ENCODE results near the gene MIA3. TPM values are rescaled to one million over a fixed set of nuclear protein-coding genes. Genes with fewer than 3 reads are reported as not detected.

The MIA3 gene
- total and polyA plus RNA-seq, 9 donors, result 41.8 to 60.8 (median 51.1) TPM

DNA sequence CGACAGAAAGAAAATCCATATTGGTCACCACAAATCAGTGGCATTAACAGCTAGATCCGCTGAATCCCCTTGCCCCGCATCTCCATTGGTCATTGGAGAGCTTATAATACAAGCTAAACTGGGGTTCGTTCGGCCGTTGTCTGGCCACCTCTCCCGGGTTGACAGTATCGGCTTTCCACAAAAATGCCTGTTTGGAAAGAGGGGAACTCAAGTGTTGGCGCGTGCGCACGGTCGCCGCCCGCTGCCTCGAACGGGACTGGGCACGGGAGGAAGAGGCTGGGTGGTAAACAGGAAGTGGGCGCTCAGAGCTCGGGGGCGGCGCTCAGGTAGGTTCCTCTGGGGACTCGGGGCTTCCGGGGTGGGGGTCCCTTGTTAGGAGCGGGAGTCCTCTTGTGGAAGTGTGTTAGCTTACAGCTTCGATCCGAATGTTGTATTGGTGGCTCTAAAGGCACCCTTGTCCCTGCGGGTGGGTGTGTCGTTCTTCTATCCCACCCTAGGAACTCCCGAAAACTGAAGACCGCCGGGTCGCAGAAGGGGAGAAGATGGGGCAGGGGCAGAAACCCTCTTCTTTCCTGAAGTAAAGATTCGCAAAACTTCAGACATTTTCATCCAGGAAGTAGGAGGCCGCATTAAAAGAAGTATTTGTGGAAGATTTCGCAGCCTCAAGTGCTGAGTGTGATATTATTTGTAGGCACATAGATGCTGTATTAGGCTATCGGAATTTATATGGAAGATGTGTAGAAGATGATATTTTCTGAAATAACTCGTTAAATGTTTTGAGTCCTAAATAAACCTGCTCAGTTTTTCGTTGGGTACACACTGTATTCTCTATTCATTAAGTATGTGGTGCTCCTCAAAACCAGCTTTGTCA, 95.4 kb downstream of the MIA3 start:
- peak overlapping the region; percentile 90 for H3K4me3 ChIP-seq (ENCODE audit: low read length)
- H3K4me1 ChIP-seq (ENCODE audit: control insufficient read depth, insufficient read depth, low read length), result peaks cover 6% of the 10 kb centered on the region
- H3K36me3 ChIP-seq (ENCODE audit: control insufficient read depth, insufficient read depth, low read length), result peaks cover 4% of the 10 kb centered on the region
- peak; percentile 99 for DNase-seq
- peak overlapping the region; percentile 100 for H3K27ac ChIP-seq (ENCODE audit: low read length)
- H3K9me3 ChIP-seq (replicated peaks; ENCODE audit: control insufficient read depth, low read depth, low read length), result no peaks in the 10 kb centered on the region
- H3K27me3 ChIP-seq (ENCODE audit: control insufficient read depth, insufficient read depth, low read length), result no peaks in the 10 kb centered on the region
- WGBS (ENCODE audit: insufficient coverage), result under 1% methylated on average over 22 of the region's 39 CpGs

DNA sequence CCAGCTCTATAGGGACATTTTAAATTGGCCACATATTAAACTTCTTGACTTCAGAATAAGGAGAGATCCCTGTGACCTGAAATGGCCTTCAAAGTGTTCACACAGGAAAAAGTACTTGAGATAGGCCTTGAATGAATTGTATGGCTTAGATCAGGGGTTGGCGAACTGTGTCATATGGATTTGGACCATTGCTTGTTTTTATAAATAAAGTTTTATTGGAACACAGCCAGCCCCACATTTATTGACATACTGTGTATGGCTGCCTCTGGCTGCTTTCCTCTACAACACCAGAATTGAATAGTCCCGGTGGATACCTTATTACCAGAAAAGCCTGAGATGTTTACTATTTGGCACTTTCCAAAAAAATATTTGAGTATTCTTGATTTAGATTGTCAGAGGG, 98.5 kb downstream of the MIA3 start:
- no peaks in the 10 kb centered on the region for H3K27me3 ChIP-seq (ENCODE audit: control insufficient read depth, insufficient read depth, low read length)
- peaks cover 4% of the 10 kb centered on the region for H3K36me3 ChIP-seq (ENCODE audit: control insufficient read depth, insufficient read depth, low read length)
- H3K9me3 ChIP-seq (replicated peaks; ENCODE audit: control insufficient read depth, low read depth, low read length), result no peaks in the 10 kb centered on the region
- WGBS (ENCODE audit: insufficient coverage), result no CpG with 5 or more reads among the region's 2 CpGs
- no peak overlapping the region for H3K4me3 ChIP-seq (ENCODE audit: low read length)
- peaks cover 2% of the 10 kb centered on the region for H3K4me1 ChIP-seq (ENCODE audit: control insufficient read depth, insufficient read depth, low read length)
- no peak overlapping the region for H3K27ac ChIP-seq (ENCODE audit: low read length)
- DNase-seq, result no peak

Other genes starting within 250 kb of the MIA3 start
- 0.31 TPM for gene HHIPL2, start 70.0 kb upstream of the MIA3 start, total RNA-seq
- under 1 TPM; 0.08 to 0.56 (median 0.26) TPM for gene HHIPL2, start 70.0 kb upstream of the MIA3 start, polyA plus RNA-seq (ENCODE audit: insufficient read depth in 1 of 8, insufficient read length in 8 of 8, low replicate concordance in 1 of 8)
- 10.3 TPM for gene TAF1A, start 28.2 kb upstream of the MIA3 start, total RNA-seq
- gene TAF1A, start 28.2 kb upstream of the MIA3 start, polyA plus RNA-seq (ENCODE audit: insufficient read depth in 1 of 8, insufficient read length in 8 of 8, low replicate concordance in 1 of 8), result 10 to 100 TPM in 3 of 8 donors, 1 to 10 TPM in 5; 7.6 to 10.9 (median 9.2) TPM
- gene AIDA, start 94.4 kb downstream of the MIA3 start, total RNA-seq, result 29.7 TPM
- gene AIDA, start 94.4 kb downstream of the MIA3 start, polyA plus RNA-seq (ENCODE audit: insufficient read depth in 1 of 8, insufficient read length in 8 of 8, low replicate concordance in 1 of 8), result 10 to 100 TPM; 40.9 to 81.0 (median 54.1) TPM
- 32.3 TPM for gene BROX, start 94.5 kb downstream of the MIA3 start, total RNA-seq
- gene BROX, start 94.5 kb downstream of the MIA3 start, polyA plus RNA-seq (ENCODE audit: insufficient read depth in 1 of 8, insufficient read length in 8 of 8, low replicate concordance in 1 of 8), result 10 to 100 TPM; 16.5 to 24.0 (median 19.6) TPM
- gene FAM177B, start 119.1 kb downstream of the MIA3 start, total RNA-seq, result 0.18 TPM
- gene FAM177B, start 119.1 kb downstream of the MIA3 start, polyA plus RNA-seq (ENCODE audit: insufficient read depth in 1 of 8, insufficient read length in 8 of 8, low replicate concordance in 1 of 8), result under 1 TPM in 6 of 8 donors, not detected in 2; 0.16 to 0.57 (median 0.27) TPM
- gene DISP1, start 196.9 kb downstream of the MIA3 start, total RNA-seq, result 10.7 TPM
- 10 to 100 TPM in 2 of 8 donors, 1 to 10 TPM in 6; 6.6 to 11.3 (median 9.1) TPM for gene DISP1, start 196.9 kb downstream of the MIA3 start, polyA plus RNA-seq (ENCODE audit: insufficient read depth in 1 of 8, insufficient read length in 8 of 8, low replicate concordance in 1 of 8)